Measurements from ENCODE around the gene BRIX1. TPM values are rescaled to one million over a fixed set of nuclear protein-coding genes. Genes with fewer than 3 reads are reported as not detected.

BRIX1 gene
- total and polyA plus RNA-seq, 2 of the 13 experiments (the other 11 are each of a cell fraction or from before 2014, with no cell fraction given): 23.6 to 78.4 TPM

DNA sequence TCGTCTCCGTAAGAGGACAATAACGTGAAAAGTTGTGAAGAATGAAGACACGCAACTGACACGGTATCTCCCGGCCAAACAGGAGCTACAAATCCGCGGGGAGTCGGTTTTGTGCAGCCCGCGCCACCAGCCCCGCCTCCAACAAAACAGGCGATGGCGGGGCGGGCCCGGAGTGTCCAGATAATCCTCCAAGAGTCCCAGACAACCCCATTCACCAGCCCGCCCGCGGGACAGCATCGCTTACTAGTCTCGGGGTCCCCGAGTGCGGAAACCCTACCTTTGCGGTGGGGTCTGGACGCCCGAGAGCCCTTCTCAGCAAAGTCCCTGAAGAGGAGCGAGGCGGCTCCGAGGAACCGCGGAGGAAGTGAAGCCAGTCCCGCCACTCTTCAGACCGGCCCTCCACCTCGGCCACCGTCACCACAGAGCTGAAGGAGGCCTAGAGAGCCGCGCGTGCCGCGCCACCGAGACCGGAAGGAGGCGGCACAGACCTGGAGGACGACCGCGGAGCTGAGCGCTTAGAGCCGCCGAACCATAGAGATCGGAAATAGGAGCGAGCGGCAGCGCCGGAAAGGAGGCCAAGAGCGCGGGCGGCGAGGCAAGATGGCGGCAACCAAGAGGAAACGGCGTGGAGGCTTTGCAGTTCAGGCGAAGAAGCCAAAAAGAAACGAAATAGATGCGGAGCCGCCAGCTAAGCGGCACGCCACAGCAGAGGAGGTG is at the start of gene BRIX1, which contains the start of gene RAD1 (continued):
- TF ChIP-seq ZSCAN31 (CRISPR knock-in tag; IDR thresholded peaks at IDR 0.05; ENCODE audit: low read depth): 0 out of 2 replicates have a peak, but pooled peaks have one; percentile 72
- peak; percentile 97 for TF ChIP-seq ASH2L (IDR thresholded peaks at IDR 0.05; ENCODE audit: insufficient read length, low read depth, low read length)
- TF ChIP-seq, protein P1, sequence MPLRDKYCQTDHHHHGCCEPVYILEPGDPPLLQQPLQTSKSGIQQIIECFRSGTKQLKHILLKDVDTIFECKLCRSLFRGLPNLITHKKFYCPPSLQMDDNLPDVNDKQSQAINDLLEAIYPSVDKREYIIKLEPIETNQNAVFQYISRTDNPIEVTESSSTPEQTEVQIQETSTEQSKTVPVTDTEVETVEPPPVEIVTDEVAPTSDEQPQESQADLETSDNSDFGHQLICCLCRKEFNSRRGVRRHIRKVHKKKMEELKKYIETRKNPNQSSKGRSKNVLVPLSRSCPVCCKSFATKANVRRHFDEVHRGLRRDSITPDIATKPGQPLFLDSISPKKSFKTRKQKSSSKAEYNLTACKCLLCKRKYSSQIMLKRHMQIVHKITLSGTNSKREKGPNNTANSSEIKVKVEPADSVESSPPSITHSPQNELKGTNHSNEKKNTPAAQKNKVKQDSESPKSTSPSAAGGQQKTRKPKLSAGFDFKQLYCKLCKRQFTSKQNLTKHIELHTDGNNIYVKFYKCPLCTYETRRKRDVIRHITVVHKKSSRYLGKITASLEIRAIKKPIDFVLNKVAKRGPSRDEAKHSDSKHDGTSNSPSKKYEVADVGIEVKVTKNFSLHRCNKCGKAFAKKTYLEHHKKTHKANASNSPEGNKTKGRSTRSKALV (CRISPR knock-in tag; IDR thresholded peaks at IDR 0.05): peak; percentile 34
- TF ChIP-seq MIXL1 (CRISPR knock-in tag; IDR thresholded peaks at IDR 0.05): peak; percentile 70; the same call in 1 of the 2 replicates
- peak; percentile 62 for TF ChIP-seq ZNF296 (CRISPR knock-in tag; conservative IDR thresholded peaks at IDR 0.05)
- peak; percentile 60; the same call in 1 of the 2 replicates for TF ChIP-seq BORCS8-MEF2B (CRISPR knock-in tag; IDR thresholded peaks at IDR 0.05)
- peak; percentile 57; the same call in 1 of the 2 replicates for TF ChIP-seq FOSL2 (CRISPR knock-in tag; IDR thresholded peaks at IDR 0.05)
- TF ChIP-seq, protein P2, sequence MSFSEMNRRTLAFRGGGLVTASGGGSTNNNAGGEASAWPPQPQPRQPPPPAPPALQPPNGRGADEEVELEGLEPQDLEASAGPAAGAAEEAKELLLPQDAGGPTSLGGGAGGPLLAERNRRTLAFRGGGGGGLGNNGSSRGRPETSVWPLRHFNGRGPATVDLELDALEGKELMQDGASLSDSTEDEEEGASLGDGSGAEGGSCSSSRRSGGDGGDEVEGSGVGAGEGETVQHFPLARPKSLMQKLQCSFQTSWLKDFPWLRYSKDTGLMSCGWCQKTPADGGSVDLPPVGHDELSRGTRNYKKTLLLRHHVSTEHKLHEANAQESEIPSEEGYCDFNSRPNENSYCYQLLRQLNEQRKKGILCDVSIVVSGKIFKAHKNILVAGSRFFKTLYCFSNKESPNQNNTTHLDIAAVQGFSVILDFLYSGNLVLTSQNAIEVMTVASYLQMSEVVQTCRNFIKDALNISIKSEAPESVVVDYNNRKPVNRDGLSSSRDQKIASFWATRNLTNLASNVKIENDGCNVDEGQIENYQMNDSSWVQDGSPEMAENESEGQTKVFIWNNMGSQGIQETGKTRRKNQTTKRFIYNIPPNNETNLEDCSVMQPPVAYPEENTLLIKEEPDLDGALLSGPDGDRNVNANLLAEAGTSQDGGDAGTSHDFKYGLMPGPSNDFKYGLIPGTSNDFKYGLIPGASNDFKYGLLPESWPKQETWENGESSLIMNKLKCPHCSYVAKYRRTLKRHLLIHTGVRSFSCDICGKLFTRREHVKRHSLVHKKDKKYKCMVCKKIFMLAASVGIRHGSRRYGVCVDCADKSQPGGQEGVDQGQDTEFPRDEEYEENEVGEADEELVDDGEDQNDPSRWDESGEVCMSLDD (CRISPR knock-in tag; IDR thresholded peaks at IDR 0.05; ENCODE audit: borderline replicate concordance): peak; percentile 34; the same call in 1 of the 2 replicates
- TF ChIP-seq RXRA (CRISPR knock-in tag; IDR thresholded peaks at IDR 0.05): peak; percentile 77; the same call in 1 of the 2 replicates
- TF ChIP-seq, protein P3, sequence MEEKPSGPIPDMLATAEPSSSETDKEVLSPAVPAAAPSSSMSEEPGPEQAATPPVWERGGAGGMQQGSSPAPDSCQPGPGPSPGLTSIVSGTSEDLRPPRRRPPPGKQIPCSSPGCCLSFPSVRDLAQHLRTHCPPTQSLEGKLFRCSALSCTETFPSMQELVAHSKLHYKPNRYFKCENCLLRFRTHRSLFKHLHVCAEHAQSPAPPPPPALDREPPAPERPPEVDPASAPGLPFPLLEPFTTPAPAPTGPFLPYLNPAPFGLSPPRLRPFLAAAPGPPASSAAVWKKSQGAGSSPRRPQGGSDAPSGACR (CRISPR knock-in tag; IDR thresholded peaks at IDR 0.05): 0 out of 2 replicates have a peak, but pooled peaks have one; percentile 63
- TF ChIP-seq TBL1XR1 (IDR thresholded peaks at IDR 0.05; ENCODE audit: borderline replicate concordance, low read length, partially characterized antibody): peak; percentile 57
- no peak for TF ChIP-seq PAF1 (CRISPR knock-in tag; IDR thresholded peaks at IDR 0.05)
- peak; percentile 10; the same call in 1 of the 2 replicates for TF ChIP-seq ZNF24 (IDR thresholded peaks at IDR 0.05)
- peak; percentile 78; the same call in 1 of the 2 replicates for TF ChIP-seq ZNF205 (CRISPR knock-in tag; IDR thresholded peaks at IDR 0.05)
- peak; percentile 69; the same call in 1 of the 2 replicates for TF ChIP-seq MIER2 (CRISPR knock-in tag; IDR thresholded peaks at IDR 0.05)
- TF ChIP-seq NONO (IDR thresholded peaks at IDR 0.05): no peak
- peak; percentile 97 for TF ChIP-seq NONO (CRISPR knock-in tag; conservative IDR thresholded peaks at IDR 0.05)
- TF ChIP-seq, protein P4, sequence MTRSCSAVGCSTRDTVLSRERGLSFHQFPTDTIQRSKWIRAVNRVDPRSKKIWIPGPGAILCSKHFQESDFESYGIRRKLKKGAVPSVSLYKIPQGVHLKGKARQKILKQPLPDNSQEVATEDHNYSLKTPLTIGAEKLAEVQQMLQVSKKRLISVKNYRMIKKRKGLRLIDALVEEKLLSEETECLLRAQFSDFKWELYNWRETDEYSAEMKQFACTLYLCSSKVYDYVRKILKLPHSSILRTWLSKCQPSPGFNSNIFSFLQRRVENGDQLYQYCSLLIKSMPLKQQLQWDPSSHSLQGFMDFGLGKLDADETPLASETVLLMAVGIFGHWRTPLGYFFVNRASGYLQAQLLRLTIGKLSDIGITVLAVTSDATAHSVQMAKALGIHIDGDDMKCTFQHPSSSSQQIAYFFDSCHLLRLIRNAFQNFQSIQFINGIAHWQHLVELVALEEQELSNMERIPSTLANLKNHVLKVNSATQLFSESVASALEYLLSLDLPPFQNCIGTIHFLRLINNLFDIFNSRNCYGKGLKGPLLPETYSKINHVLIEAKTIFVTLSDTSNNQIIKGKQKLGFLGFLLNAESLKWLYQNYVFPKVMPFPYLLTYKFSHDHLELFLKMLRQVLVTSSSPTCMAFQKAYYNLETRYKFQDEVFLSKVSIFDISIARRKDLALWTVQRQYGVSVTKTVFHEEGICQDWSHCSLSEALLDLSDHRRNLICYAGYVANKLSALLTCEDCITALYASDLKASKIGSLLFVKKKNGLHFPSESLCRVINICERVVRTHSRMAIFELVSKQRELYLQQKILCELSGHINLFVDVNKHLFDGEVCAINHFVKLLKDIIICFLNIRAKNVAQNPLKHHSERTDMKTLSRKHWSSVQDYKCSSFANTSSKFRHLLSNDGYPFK (CRISPR knock-in tag; IDR thresholded peaks at IDR 0.05; ENCODE audit: borderline replicate concordance): peak; percentile 98; the same call in 1 of the 2 replicates
- no peak; the same call in 1 of the 2 replicates for TF ChIP-seq ESRRA (CRISPR knock-in tag; IDR thresholded peaks at IDR 0.05; ENCODE audit: low read depth)
- peak; percentile 83 for TF ChIP-seq ERF (CRISPR knock-in tag; IDR thresholded peaks at IDR 0.05)
- TF ChIP-seq NR2F6 (IDR thresholded peaks at IDR 0.05): no peak
- TF ChIP-seq NR2F6 (CRISPR knock-in tag; IDR thresholded peaks at IDR 0.05): peak; percentile 20; the same call in 1 of the 2 replicates
- peak; percentile 97 for TF ChIP-seq YEATS4 (CRISPR knock-in tag; IDR thresholded peaks at IDR 0.05; ENCODE audit: borderline replicate concordance)

Measured in HepG2 (cell line).